GM19372 (cell line): ENCODE measurements around the gene PROX2.

ENCODE experiments used
- ATAC-seq: cut with Tn5 transposase; IDR thresholded peaks from one replicate; pipeline ENCODE4 v1.9.1; 2021; ENCODE audit warnings: mild to moderate bottlenecking, low read depth, moderate library complexity; ENCODE audit not compliant: unreplicated experiment

Gene PROX2

GRCh38 chr14:74909911-74910310, 34.0 kb upstream of the PROX2 start:
- ATAC-seq: no peak

GRCh38 chr14:74909501-74909900, 33.6 kb upstream of the PROX2 start:
- no peak for ATAC-seq

GRCh38 chr14:74908861-74909341, 33.0 kb upstream of the PROX2 start:
- no peak for ATAC-seq

GRCh38 chr14:74907744-74908143, 31.8 kb upstream of the PROX2 start:
- no peak for ATAC-seq

- no peak for ATAC-seq
Measured at GRCh38 chr14:74906925-74907521, 31.1 kb upstream of the PROX2 start.

GRCh38 chr14:74905595-74906142, 29.7 kb upstream of the PROX2 start:
- ATAC-seq: no peak

GRCh38 chr14:74904635-74905503, 28.9 kb upstream of the PROX2 start:
- no peak for ATAC-seq

- no peak for ATAC-seq
Measured at GRCh38 chr14:74902941-74903705, 27.2 kb upstream of the PROX2 start.

- no peak for ATAC-seq
Measured at GRCh38 chr14:74898694-74899093, 22.7 kb upstream of the PROX2 start.

- ATAC-seq: no peak
Measured at GRCh38 chr14:74898083-74898482, 22.1 kb upstream of the PROX2 start.

- ATAC-seq: no peak
Measured at GRCh38 chr14:74897642-74898041, 21.7 kb upstream of the PROX2 start.

- ATAC-seq: no peak
Measured at GRCh38 chr14:74896400-74896799, 20.5 kb upstream of the PROX2 start.

GRCh38 chr14:74893614-74894091, 17.7 kb upstream of the PROX2 start:
- no peak for ATAC-seq

- ATAC-seq: no peak
Measured at GRCh38 chr14:74892745-74893144, 16.8 kb upstream of the PROX2 start.

GRCh38 chr14:74891870-74892269, 15.9 kb upstream of the PROX2 start:
- ATAC-seq: no peak

- no peak for ATAC-seq
Measured at GRCh38 chr14:74890262-74890661, 14.3 kb upstream of the PROX2 start.

GRCh38 chr14:74888164-74889158, 12.5 kb upstream of the PROX2 start:
- no peak for ATAC-seq

GRCh38 chr14:74886001-74886400, 10.1 kb upstream of the PROX2 start:
- no peak for ATAC-seq

- ATAC-seq: peak; percentile 37
Measured at GRCh38 chr14:74882103-74882920, 6.4 kb upstream of the PROX2 start.
